NOMO-1 treated with dmso at 0.1 percent for 144 hours (cell line): ENCODE data around the gene DSPP.

Source experiments
- DNase-seq: peaks from one replicate; lab custom pipeline; 2025; ENCODE audit not compliant: unreplicated experiment; lab: John Stamatoyannopoulos, UW

Gene DSPP

DNA sequence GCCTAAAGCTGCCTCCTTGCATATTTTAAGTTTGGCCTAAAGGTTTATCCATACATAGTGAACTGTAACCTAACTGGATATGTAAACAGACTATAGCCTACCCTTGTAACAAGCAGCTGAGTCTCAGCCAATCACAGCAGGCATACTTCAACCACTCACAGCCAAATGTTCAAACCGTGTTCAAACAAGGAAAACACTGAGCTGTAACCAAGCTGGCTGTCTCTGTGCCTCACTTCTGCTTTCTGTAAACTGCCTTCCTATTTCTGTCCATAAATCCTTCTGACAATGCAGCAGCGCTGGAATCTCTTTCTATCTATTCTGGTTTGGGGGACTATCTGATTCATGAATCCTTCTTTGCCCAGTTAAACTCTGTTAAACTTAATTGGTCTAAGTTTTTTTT, 16.4 kb downstream of the DSPP start:
- peak; percentile 49 for DNase-seq

DNA sequence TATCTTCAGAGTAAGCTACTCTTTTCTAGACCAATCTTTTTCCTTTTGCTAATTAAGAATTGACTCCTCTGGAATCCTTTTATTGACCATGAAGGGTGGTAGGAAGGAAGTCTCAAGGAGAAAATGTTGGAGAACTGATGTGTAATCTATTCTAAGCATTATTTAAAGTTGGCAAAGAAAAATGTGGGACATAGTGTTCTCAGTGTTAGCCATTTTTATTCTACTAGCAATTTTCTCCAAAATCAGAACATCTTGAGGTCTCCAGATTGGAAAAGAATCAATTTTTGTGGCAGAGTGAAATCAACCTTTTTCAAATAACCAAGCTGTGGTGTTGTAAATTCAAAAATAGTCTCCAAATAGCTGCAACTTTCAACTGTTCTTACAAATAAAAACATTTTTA, 23.3 kb downstream of the DSPP start:
- DNase-seq, result no peak

DNA sequence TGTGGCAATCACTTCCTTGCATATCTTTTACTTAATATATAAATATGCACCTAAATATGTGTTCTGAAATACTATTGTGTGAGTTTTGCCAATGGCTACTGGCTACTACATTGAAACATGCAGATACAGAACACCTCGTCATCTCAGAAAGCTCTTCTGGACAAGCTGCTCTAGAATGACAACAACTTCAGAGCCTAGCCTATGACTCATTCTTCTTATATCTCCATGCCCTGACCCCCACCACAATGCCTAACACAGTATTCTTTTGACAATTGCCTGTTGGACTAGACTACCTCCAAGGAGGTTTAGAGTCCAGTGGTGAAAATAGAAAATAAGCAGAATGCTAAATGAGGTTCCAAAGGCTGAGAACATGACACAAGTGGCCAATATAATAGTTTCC, 24.1 kb downstream of the DSPP start:
- DNase-seq, result no peak

DNA sequence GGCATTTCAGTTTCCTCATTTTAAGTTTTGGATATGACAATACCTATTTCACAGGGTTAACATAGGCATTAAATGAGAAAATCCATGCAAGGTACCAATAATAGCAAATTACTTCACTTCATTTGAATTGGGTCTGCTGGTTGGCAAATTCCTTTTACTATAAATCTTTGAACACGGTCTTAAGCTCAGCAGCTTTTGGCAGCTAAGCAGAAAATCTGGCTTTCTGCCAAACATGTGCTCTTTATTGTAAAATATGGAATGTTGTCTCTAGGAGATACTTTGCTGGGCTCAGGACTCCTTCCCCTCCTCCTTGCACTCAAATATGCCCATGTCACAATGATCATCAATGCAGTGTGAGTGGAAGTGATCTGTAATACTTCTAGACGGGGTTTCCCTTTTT, 24.9 kb downstream of the DSPP start:
- DNase-seq, result no peak

DNA sequence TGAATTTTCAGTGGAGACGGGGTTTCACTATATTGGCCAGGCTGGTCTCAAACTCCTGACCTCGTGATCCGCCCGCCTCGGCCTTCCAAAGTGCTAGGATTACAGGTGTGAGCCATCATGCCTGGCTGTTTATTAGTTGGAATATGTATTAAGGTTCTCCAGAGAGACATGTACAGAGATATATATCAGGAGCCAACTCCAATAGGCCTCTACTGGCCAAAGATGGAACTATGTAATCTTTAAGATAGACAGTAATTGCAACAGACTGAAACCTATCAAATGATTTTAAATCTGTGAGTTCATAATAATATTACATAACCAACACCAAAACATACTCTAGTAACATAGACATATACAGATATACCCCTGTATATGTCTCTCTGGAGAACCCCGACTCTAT, 36.0 kb downstream of the DSPP start:
- DNase-seq, result no peak

DNA sequence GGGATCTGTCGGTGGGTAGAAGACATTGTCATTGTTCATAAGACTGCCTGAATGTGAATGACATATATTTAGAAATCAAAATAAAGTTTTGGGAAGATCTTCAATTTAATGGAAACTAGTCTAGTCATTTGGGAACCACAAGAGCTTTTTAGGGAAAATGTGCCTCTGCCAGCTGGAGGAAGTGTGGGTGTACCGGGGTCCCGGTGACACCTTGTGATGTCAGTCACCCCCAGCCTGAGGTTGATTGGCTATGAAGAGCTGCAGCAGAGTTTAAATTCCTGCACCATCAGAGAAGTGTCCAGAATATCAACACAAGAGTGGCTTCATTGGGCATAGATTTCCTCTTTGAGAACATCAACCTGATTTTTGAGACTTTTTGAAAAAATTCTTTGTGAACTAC, 41.7 kb downstream of the DSPP start, which contains the start of gene DMP1:
DMP1 (plus strand) TSS at position 301 of the 400 bp plus-strand sequence. CDS start 6,213 bp downstream, outside the sequence.
- no peak for DNase-seq

DNA sequence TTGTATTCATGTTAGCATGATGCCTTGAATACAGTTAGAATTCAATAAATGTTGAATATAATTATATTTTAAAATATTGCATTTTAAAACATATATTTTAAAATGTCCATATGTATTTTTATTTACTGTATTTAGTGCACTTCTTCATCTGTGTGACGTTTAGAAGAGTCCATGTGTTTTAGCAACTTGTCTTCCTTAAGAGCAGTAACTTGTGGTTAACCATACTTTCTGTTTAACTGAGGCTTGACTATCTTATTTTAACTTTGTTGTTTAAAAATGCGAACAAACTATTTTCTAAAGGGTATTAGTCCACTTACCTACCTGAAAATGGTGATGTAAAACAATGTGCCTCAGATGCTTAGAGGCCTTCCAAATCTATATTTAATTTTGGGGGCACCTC, 42.6 kb downstream of the DSPP start:
- DNase-seq, result no peak

DNA sequence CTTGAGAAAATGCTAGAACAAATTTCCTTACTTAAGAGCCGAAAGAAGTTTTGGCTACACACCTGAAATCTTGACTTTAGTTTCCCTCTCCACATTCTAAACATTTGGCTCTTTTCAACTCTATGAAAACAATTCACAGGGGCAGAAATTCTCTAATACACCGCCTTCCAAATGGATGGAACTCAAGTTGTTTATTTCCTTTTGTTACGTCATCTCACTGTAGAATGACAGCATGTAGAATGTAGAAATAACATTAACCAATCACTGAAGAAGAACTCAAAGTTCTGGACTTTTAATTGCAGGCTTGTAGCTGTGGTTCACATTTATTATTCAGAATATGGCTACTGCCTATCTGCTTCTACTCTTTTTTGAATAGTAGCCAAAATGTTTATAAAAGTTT, 43.6 kb downstream of the DSPP start:
- no peak for DNase-seq

DNA sequence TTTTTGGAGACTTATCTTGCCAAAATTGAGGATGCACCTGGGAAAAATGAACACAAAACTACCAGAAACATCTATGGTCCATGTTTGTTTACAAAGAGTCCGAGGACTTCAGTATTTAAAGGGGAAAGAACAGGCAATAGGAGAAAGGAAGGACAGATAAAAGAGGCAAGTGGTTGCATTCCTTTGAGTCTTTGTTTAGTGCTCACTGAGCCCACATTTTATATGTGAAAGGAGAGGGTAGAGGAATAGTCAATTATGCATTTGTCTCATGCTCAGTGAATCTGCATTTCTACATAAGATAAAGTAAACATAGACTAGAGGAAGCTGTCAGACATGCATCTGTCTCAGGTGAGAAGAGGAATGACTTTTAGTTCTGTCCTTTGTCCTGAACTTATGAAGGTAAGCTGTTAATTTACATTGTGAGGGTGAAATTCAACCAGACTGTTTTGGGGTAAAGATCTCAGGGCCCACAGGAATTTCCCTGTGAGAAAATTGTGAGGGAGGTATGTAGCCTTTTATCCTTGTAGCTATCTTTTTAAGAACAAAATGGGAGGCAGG, 46.2 kb downstream of the DSPP start:
- DNase-seq, result no peak

DNA sequence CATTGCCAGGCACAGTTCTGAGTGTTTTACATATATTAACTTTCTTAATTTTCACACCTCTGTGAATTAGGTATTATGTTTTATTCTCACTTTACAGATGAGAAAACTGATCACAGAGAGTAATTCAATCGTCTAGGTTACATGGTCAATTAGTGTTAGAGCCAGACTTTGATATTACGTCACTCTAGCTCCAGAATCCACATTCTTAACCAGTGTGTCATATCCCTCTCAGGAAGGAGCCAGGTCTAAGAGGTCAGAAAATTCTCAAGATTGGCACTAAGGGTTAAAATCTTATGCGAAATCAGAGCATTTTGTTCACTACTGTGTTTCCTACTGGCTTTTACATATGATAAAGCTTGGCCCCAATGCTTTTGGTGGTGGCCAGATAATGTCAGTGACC, 49.2 kb downstream of the DSPP start:
- DNase-seq, result no peak

DNA sequence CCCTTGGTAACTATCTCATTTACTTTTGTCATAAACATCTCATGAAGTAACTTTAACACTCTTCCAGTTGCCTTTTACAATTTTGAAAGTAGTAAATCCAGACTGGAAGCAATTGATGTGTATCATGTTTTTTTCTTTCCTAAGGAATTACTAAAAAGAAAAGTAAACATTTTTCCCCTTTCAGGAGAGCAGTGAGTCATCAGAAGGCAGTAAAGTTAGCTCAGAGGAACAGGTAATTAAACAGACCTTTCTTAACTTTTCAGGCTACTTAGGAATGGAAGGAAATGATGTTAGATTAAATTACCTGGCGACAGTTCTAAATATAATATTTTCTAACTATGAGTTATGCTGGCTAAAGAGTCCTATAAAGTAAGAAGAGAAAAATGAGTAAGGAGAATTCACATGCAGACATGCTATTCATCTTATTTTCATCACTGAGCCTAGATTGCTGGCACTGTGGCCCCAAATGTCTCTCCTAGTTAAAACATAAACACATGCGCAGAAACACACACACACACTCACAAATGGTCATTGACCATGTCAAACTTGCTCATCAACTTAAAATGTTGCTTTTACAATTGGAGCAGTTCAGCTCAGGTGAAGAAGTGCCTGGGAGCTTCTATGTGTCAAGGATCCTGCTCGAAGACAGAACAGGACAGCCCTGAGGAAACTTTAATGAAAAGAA, 51.1 kb downstream of the DSPP start:
- DNase-seq, result no peak

DNA sequence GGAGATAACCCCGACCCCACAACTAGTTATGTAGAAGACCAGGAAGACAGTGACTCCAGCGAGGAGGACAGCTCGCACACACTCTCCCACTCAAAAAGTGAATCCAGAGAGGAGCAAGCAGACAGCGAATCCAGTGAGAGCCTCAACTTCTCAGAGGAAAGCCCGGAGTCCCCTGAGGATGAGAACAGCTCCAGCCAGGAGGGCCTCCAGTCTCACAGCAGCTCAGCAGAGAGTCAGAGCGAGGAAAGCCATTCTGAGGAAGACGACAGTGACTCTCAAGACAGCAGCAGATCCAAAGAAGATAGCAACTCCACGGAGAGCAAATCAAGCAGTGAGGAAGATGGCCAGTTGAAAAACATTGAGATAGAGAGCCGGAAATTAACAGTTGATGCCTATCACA, 54.5 kb downstream of the DSPP start:
- DNase-seq, result no peak
